NB4 (cell line): ENCODE measurements around the gene ANKRD18B.
A peak's percentile ranks its signal among the peaks of the same experiment; 100 is the strongest.
"Not testable (repeated sequence)": the region's sequence is repeated elsewhere in the genome, so short reads cannot be mapped to it uniquely, and the experiment has no call there.

Experiments used
- DNase-seq: peaks from one replicate; pipeline ENCODE4 v3.0.0; 2010; ENCODE audit warnings: low read depth
- H3K4me3 ChIP-seq: one replicate; pipeline ENCODE4 v1.5.1; 2011; ENCODE audit warnings: mild to moderate bottlenecking, low read depth, low read length, moderate library complexity
- CTCF ChIP-seq: IDR thresholded peaks from one replicate; pipeline ENCODE4 v1.5.1; 2012; ENCODE audit warnings: low read depth, low read length

The ANKRD18B gene

GRCh38 chr9:33562196-33562595 lies 38.1 kb downstream of the ANKRD18B start:
- DNase-seq: peak; percentile 33
- not testable (repeated sequence) for H3K4me3 ChIP-seq

- not testable (repeated sequence) for H3K4me3 ChIP-seq, DNase-seq
These were observed 43.7 kb downstream of the ANKRD18B start for GRCh38 chr9:33567776-33568175.

GRCh38 chr9:33577786-33578185 lies 53.7 kb downstream of the ANKRD18B start:
- DNase-seq, H3K4me3 ChIP-seq: not testable (repeated sequence)

- DNase-seq, H3K4me3 ChIP-seq: not testable (repeated sequence)
These were observed 55.9 kb downstream of the ANKRD18B start for GRCh38 chr9:33579996-33580395.

- H3K4me3 ChIP-seq: not testable (repeated sequence)
- DNase-seq: peak; percentile 89
These were observed 58.6 kb downstream of the ANKRD18B start for GRCh38 chr9:33582686-33583085.

- not testable (repeated sequence) for H3K4me3 ChIP-seq, DNase-seq
These were observed 62.1 kb downstream of the ANKRD18B start for GRCh38 chr9:33586128-33586527.

- H3K4me3 ChIP-seq: not testable (repeated sequence)
These were observed 63.7 kb downstream of the ANKRD18B start for GRCh38 chr9:33587799-33588198.

GRCh38 chr9:33588876-33589275 lies 64.8 kb downstream of the ANKRD18B start:
- not testable (repeated sequence) for DNase-seq, H3K4me3 ChIP-seq

More at GRCh38 chr9:33587799-33588198, 63.7 kb downstream of the ANKRD18B start:
- not testable (repeated sequence) for DNase-seq

GRCh38 chr9:33590857-33591256 lies 66.8 kb downstream of the ANKRD18B start:
- not testable (repeated sequence) for DNase-seq, H3K4me3 ChIP-seq

- not testable (repeated sequence) for H3K4me3 ChIP-seq, DNase-seq
These were observed 72.9 kb downstream of the ANKRD18B start for GRCh38 chr9:33596974-33597373.

GRCh38 chr9:33597386-33597785 lies 73.3 kb downstream of the ANKRD18B start:
- not testable (repeated sequence) for H3K4me3 ChIP-seq, DNase-seq

GRCh38 chr9:33598796-33599379 lies 74.8 kb downstream of the ANKRD18B start:
- not testable (repeated sequence) for DNase-seq, H3K4me3 ChIP-seq

GRCh38 chr9:33600911-33601310 lies 76.9 kb downstream of the ANKRD18B start:
- DNase-seq, H3K4me3 ChIP-seq: not testable (repeated sequence)

- DNase-seq, H3K4me3 ChIP-seq: not testable (repeated sequence)
- peak; percentile 46 for TF ChIP-seq CTCF
These were observed 80.2 kb downstream of the ANKRD18B start for GRCh38 chr9:33604249-33604648.

- H3K4me3 ChIP-seq, DNase-seq: not testable (repeated sequence)
These were observed 80.9 kb downstream of the ANKRD18B start for GRCh38 chr9:33604936-33605335.
